GM12875 (cell line): ENCODE data around the gene MBP.

Experiments
- H3K4me3 ChIP-seq: one replicate; pipeline ENCODE4 v1.5.1; 2011; ENCODE audit warnings: low read depth, low read length, control low read depth
- CTCF ChIP-seq: IDR thresholded peaks from 2 replicates; pipeline ENCODE4 v1.5.1; 2011; ENCODE audit warnings: low read depth, mild to moderate bottlenecking, control low read depth, inconsistent platforms, low read length, moderate library complexity, borderline replicate concordance; ENCODE audit not compliant: insufficient read depth

Gene MBP

DNA sequence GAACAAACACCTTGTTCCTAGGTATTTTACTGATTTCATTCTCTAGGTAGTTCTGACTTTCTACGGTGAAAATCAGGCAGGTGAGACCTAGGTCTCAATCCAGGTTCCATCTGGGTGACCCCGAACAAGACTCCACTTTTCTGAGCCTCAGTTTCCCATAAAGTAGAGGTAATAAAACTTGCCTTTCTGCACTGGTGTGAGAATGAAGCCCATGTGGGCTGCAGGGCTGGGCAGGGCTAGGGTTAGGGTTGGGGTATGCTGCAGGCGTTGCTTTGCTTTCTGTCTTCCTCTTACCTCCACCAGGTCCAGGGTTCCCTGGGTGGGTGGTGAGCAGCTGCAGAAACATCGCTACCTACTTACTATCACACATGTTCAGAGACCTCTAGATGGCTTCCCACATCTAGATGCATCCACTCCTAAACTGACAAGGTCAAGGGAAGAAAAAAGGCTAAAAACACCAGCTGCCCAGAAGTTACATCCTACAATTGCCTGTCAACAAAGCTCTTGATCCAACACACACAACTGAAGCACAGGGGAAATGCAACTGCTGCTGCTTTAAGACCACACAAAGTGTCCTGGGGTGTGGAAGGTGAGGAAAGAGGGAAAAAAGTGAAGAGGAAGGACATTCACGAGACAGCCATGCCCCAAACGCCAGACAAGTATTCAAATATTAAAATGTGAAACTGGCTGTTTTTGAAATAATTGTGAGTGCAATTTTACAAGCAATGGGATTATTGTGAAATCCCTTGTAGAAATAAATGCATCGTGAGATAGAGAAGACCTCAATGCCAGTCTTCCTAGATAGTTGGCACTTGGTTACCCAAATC, 23.5 kb downstream of the MBP start:
- no peak for TF ChIP-seq CTCF
- H3K4me3 ChIP-seq, result no peak overlapping the region

DNA sequence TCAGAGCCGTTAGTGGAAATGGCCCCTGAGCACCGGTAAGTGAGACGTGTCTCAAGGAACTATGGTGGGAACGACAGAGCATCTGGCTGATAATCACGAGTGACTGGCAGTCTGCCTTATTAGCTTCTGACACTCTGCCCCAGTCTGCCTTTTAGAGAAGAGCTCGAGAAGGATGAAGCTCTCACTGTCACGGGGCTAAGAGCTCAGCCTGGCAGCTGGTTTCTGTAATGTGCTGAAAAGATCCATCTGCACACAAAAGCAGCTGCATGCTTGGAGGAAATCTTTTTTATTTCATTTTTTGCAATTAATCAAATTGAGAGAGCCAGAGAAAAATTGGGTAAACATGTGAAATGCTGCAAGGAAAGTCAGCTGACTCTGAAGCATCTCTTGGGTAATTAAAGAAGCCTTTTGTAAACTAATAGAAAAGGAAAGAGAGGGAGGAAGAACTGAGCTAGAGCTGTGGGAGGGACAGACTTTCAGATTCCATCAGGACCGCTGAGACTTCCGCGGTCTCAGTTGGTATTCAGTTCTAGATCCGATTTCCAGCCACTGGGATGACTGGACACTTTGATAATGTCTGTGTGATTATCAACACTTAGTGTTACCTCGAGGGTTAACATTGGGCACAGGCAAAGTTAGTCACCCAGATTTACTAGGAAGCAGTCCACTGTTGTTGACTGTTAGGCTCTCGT, 24.4 kb downstream of the MBP start:
- H3K4me3 ChIP-seq, result peak overlapping the region; percentile 10

GRCh38 chr18:77107292-77107691, 25.3 kb downstream of the MBP start:
- H3K4me3 ChIP-seq, result no peak overlapping the region
- no peak for TF ChIP-seq CTCF

More for the DNA sequence above, 24.4 kb downstream of the MBP start:
- no peak for TF ChIP-seq CTCF

DNA sequence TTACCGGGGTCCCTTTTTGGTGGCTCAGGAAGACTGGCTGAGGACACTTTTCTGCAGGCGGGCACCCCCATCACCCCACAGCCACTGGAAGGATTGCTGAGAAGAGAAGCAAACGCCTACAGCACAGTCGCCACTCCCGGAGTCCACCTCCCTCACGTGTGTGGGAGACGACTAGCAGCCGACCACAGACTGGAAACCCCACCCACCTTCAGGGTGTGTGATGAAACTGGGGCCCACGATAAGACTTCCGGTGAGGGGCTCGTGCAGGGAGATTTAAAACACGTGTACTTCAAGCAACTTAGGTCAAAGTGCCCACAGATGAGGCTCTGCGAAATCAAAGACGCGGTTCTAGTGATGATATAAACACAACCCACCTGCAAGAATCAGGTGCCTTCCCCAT, 26.3 kb downstream of the MBP start:
- TF ChIP-seq CTCF, result no peak
- H3K4me3 ChIP-seq, result no peak overlapping the region

DNA sequence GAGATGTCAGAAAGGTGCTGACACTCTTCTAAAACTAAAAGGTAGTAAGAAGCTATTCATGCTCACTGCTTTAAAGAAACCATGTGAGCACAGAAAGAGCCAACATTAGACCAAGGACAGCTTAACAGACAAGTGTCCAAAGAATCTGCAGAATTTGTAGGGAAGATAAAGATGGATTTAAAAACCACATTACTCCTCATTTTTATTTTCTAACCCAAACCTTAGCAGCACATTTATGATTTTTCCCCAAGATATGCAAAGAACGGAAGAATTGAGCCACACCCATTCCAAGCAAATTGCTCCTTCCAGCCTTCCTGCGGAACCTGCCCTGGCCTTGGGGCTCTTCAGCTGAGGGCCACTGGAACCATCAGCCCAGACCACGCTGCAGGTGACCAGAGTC, 26.9 kb downstream of the MBP start:
- TF ChIP-seq CTCF, result no peak
- no peak overlapping the region for H3K4me3 ChIP-seq

GRCh38 chr18:77105028-77105427, 27.6 kb downstream of the MBP start:
- no peak overlapping the region for H3K4me3 ChIP-seq
- TF ChIP-seq CTCF, result no peak
